GM18520 (cell line): ENCODE results near the gene WEE1.

Experiments used
- ATAC-seq: cut with Tn5 transposase; IDR thresholded peaks from one replicate; pipeline ENCODE4 v1.9.1; 2021; ENCODE audit not compliant: unreplicated experiment

The WEE1 gene

DNA sequence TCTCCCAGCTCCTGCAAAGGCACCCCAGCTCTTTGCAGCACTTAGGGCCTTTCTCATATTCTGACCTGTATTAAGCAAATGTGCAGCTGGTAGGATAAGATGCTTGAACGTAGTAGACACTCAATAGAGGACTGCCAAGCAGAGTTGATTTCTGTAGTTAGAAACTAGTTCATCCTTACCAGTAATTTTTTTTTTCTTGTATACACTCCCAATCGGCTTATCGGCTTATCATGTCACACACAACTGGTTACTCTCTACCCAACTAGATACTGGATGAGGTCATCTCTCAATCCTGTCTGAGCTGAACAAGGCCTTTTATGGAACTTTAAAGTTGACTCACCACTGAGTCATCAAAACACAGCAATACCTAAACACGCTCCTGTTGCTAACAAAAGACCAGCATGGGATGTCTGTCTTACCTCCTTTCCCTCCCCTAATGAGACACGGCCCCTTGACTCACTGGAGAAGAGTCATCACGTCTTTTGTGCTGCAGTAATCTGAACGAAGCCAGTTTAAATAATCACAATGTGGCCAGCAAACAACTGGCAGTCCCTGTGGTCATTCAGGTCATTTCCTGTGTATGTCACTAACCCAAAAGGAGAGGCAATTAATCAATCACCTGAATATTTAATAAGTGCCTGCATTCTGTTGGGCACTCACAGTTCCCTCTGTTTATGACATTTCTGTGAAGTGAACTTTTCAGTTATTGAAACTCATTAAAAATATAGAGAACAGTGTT, 7.5 kb upstream of the WEE1 start:
- ATAC-seq = peak; percentile 92

DNA sequence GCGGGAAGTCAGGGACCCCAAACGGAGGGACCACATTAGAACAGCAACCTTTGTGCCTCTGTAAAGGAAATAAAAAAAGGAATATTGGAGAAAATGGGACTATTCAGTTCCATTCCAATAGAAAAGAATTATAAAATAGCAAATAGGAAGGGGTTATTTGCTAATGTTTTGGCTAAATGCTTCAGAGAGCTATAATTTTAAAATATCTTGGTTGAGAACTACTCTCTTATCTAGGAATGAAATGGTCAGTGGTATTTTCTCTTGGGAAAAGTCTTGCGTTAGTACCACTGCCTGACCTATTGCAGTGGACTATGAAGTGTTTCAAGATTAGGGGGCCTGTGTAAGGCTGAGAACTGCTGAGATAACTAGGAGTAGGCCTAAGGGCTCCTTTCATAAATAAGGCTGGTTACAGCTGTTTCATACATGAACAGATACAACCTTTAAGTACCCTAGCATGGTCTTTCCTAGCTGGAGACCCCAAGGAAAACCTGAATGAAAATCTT, 6.9 kb upstream of the WEE1 start:
- no peak for ATAC-seq

DNA sequence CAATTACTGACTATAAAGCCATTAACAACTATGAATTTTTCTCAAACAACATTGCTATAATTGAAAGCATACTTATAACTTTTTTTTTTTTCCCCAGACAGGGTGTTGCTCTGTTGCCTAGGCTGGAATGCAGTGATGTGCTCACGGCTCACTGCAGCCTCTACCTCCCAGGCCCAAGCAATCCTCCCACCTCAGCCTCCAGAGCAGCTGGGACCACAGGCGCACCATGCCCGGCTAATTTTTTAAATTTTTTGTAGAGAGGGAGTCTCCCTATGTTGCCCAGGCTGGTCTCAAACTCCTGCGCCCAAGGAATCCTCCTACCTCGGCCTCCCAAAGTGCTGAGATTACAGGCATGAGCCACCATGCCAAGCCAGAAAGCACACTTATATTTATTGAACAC, 6.1 kb upstream of the WEE1 start:
- ATAC-seq = no peak

DNA sequence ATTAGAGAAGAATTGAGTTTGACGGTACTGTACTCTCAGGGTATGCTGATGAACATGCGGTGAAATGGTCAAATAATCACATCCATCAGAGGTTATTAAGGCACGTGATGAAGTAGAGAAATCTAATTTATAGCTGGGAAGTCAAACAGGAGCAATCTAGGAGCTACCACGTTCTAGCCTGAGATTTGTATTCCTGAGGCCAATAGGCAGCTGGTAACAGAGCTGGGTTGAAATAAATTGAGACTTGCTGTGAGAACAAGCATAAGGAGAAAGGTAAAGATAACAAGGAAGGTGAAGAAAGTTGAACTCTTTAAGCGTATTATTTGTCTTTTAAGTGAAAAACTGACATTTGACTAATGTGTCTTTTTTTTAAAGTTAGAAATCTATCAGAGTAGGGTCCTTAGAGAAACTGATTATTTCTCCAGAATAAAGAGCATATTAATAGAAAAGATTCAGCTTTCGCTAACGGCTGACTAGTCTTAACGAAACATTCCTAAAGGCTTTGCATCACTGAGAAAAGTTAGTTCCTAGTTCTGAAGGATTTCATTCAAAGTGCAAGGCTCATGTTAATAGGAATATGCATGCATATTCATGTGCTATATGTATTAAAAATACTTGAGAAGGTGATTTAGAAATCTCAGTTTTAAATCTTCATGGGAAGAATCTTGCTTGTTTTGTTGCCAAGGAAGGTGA, 5.2 kb upstream of the WEE1 start:
- no peak for ATAC-seq

DNA sequence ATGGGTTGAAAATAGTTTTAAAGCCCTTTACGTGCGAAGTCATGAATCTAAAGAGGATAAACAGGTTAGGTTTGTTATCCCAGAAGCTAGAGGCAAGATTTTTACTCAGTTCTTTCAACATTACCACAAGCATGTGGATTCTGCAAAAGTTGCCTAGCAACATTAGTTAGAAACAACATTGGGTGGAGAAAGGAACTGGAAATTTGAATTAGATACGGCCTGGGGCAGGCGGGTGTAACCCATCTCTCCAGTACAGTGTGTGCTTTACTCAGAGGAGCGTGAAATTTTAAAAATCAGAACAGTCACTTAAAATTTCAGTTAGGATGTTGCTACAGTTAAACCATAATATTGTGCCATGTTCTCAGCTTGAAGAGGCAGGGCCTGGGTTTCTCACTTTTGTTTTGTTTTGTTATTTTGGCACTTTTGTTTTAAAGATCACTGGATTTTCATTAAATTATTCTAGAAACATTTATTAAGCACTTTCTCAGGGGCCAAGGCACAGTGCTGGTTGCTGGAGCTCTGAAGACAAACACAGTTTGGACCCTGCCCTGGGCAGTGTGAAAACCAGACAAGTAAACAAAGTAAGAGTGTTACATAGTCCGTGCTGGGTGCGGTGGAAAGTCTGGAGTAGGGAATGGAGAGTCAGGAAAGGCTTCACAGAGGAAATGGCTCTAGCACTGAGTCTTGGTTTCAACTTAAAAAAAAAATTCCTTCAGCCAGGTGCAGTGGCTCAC, 4.4 kb upstream of the WEE1 start:
- no peak for ATAC-seq

DNA sequence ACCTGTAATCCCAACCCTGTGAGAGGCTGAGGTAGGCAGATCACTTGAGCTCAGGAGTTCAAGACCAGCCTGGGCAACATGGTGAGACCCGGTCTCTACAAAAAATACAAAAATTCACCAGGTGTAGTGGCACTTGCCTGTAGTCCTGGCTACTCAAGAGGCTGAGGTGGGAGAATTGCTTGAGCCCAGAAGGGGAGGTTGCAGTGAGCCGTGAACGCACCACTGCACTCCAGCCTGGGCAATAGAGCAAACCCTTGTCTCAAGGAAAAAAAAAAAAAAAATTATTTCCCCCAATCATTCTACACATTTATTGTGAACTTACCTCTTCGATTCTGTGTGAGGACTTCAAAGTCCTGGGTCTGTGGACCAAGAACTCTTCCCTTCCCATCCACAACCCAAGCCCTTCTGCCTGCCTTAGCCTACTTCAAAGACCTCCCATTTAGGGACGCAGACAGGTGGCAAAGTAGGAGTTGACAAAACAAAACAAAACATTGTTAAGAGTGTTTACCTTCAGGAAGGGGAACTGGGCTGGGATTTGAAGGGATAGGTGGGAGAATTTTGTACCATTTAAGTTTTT, 3.8 kb upstream of the WEE1 start:
- no peak for ATAC-seq

DNA sequence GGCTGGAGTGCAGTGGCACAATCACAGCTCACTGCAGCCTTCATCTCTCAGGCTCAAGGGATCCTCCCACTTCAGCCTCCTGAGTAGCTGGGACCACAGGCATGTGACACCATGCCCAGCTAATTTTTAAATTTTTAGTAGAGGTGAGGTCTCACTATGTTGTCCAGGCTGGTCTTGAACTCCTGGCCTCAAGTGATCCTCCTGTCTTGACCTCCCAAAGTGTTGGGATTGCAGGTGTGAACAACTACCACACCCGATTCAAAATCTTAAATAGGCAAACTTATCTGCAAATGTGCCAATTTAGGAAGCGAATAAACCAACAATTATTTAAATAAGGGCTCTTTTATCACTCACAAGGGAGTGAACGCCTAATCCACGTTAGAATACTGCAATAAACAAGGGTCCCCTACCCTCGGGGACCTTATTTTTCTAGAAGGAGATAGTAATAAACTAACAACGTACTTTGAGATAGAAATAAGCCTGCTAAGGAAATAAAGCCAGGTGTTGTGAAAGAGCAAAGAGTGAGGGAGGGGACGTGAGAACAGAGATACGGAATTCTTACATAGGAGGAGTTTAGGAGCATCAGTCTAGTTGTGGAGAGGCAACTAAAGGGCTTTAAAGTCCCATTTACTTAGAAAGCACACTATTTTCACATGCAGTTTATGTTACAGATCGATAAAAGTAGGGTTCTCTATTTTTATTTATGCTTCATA, 3.0 kb upstream of the WEE1 start:
- no peak for ATAC-seq

DNA sequence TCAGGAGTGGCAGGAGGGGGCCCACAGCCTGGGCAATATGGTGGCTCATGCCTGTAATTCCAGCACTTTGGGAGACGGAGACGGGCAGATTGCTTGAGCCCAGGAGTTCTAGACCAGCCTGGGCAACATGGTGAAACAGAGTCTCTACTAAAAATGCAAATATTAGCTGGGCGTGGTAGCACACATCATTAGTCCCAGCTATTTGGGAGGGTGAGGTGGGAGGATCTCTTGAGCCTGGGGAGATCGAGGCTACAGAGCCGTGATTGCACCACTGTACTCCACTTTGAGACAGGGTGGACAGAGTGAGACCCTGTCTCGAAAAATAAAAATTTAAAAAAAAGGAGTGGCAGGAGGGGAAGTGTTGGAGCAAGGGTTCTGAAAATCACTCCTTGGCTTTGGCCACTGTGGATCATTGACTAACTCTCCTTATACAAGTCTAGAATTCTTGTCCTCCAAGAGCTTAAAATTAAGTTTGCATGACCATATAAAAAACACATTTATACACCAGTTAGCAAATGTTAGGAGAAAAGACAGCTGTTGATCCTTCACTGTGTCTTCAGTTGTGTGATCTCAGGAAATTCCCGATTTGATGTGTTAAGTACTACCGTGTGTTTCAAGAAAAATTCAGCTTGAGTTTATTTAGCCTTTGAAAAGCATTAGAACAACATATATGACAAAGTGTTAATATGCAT, 2.3 kb upstream of the WEE1 start:
- no peak for ATAC-seq

DNA sequence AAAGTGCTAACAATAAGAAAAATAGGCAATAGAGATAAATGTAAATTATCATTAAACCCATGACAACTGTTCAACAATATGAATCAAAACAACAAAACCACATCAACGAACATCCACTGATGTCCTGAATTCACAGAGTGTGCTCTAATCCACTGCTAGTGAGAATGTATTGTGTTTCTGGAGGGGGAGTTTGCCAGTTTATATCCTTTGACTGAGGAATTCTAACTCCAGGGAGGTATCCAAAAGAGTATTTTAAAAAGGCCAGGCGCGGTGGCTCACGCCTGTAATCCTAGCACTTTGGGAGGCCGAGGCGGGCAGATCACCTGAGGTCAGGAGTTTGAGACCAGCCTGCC, 1.7 kb upstream of the WEE1 start:
- ATAC-seq = no peak

DNA sequence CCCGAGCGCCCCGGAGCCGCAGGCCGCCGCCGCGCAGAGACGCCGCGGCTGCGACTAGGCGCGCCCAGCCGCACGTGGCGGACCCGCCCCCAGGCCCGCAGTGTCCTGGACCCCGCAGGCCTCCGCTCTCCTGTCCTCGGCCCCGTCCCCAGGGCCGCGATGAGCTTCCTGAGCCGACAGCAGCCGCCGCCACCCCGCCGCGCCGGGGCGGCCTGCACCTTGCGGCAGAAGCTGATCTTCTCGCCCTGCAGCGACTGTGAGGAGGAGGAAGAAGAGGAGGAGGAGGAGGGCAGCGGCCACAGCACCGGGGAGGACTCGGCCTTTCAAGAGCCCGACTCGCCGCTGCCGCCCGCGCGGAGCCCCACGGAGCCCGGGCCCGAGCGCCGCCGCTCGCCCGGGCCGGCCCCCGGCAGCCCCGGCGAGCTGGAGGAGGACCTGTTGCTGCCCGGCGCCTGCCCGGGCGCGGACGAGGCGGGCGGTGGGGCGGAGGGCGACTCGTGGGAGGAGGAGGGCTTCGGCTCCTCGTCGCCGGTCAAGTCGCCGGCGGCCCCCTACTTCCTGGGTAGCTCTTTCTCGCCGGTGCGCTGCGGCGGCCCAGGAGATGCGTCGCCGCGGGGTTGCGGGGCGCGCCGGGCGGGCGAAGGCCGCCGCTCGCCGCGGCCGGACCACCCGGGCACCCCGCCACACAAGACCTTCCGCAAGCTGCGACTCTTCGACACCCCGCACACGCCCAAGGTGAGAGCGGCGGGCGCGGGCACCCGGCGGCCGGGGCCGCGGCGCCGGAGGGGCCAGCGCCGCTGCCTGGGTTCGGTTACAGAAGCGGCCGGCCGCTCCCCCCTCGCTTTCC, 528 bp downstream of the WEE1 start:
- no peak for ATAC-seq

DNA sequence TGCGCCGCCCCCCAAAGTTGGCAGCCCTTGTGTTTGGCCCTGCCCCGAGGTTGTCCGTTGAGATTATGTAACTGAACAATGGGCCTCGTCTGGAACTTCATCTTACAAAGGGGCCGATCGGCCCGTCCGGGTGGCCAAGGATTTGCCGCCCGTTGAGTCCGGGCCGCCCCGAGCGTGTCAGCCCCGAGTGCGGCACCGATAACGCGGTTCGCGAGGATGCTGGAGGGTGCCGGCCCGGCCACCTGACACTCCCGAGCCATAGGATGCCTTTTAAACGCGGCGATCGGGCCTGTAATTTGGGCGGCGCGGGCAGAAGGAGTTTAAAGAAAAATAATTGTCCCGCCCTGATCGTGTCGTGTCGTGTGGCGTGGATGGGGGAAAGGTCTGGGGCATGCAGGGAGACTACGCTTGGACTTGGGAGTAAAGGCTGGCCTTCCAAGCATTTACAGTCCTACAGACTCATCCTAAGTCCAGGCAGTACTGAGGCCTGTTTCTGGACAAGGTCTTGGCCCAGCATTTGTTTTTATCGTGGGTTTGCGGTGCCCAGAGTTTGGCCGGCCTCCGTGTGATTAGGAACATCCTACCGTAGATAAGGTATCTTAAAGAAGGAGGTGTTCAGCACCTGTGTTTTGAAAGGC, 1.3 kb downstream of the WEE1 start:
- no peak for ATAC-seq

DNA sequence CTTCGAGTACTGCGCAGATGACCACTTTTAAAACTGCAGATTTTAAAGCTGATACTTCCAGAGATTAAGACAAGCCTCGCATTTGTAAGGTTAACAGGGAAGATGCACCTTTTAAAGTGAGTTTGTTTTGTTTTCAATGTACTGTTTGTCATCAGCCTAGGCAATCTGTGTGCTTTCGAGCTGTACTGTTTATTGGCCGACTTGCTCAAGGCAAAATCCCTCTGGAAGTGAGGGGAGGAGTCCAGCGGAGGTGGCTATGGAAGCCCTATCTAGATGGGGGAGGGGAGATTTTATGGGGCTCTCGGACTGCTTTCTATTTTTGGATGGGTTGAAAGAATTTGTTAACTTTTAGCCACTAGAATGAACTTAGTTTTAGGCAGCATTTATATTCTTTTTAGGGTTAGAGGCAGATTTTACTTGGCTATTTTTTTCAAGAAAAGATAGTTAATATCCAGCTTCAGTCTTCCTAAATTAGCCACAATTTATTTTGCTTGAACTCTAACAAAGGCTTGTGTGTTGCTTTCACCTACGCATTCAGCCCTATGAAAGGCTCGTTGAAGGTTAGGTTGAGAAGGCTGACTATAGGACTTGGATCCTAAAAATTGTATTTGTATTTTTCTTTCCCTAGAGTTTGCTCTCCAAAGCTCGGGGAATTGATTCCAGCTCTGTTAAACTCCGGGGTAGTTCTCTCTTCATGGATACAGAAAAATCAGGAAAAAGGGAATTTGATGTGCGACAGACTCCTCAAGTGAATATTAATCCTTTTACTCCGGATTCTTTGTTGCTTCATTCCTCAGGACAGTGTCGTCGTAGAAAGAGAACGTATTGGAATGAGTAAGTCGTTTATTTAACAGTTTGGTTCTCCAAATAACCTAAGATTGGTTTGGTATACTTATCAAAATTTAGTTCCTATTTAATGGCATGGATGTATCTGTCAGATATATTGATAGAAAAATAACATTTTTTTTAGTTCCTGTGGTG, 2.1 kb downstream of the WEE1 start:
- no peak for ATAC-seq

DNA sequence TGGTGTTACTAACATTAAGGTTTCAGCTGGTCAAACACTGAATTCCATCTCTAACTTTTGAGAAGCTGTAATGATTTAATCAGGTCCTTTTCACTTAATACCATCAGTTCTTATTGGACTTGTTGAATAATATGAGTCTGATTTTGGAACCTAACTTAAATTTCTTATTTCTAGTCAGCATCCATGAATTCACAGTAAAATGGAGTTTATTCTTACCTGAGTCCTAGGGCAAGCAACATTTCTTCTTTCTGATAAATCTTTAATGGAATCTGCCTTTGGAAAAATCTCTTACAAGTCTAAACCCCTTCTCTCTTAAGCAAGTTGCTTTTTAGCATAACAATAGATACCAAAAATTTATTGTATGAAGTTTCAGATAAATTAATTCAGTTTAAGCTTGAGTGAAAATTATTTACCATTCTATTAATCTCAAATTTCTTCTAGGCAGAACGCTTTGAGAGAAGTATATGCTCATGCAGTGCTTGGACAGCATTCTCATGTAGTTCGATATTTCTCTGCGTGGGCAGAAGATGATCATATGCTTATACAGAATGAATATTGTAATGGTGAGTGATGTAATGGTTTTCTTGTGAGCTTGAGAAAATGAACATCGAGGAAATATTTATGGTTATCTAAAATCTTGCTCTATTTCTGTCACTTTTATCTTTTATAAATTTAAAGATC, 3.4 kb downstream of the WEE1 start:
- ATAC-seq = no peak

DNA sequence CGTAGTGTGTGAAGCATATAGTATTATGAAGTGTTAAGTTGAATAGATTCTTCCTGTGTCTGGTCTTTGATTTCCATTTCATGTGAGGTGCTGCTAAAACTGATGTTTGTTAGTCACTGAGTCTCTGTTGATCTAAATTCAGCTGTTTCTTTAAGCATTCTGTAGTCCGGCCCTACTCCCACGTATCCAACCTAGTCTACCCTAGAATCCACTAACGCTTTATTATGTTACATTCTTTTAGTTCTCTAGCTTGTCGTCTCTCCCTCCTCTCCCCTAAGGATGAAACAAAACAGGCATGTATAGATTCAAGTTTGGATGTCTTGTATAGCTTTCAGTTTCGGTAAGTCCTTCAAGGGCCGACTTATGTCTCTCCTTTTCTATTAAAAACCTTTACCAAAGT, 4.1 kb downstream of the WEE1 start:
- ATAC-seq = no peak

DNA sequence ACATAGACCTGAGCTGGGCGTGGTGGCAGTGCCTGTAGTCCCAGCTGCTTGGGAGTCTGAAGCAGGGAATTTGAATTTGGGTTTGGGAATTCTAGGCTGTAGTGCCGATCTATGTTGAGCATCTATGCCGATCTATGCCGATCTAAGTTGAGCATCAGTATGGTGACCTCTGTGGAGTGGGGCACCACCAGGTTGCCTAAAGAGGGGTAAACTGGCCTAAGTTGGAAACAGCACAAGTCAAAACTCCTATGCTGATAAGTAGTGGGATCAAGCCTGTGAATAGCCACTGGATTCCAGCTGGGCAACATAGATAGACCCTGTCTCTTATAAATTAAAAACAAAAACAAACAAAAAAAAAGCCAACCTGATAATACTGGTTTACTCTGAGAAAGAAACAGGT, 7.4 kb downstream of the WEE1 start:
- no peak for ATAC-seq

DNA sequence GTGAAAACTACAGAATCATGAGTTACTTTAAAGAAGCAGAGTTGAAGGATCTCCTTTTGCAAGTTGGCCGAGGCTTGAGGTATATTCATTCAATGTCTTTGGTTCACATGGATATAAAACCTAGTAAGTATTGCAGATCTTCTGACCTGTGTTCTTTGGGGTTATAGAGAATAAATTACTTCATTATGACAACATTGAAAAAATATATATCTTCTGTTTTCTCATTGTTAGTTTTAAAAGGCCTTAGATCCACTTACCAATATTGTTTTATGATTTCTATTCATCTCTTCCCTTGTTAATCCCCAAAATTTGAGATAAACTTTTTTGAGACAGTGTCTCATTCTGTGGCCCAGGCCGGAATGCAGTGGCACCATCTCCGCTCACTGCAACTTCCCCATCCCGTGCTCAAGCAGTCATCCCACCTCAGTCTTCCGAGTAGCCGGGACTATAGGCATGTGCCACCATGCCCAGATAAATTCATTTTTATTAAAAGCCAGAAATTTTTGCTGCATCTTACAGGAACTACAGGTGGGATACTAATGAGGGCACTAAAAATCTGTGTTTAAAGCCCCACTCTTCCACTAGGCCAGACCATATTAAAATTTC, 8.2 kb downstream of the WEE1 start:
- no peak for ATAC-seq

DNA sequence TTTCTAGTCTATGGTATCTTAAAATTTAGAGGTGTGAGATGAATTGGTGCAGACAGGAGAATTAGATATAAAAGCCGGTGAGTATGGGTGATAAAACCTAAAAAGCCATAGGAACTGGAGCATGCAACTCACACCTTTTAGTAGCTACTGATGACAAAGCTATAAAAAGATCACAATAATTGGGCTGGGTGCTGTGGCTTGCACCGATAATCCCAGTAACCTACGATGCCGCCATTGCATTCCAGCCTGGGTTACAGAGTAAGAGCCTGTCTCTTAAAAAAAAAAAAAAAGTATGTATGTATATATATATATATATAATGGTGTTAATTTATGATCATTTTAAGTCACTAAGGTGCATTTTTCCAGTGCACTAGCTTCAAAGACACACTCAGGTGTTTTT, 17.2 kb downstream of the WEE1 start:
- ATAC-seq = no peak
